PC-3 (cell line): ENCODE results near the gene SLC5A9. TPM values are rescaled to one million over a fixed set of nuclear protein-coding genes. Genes with fewer than 3 reads are reported as not detected.
"Not testable (repeated sequence)": the region's sequence is repeated elsewhere in the genome, so short reads cannot be mapped to it uniquely, and the experiment has no call there.

Experiments used
- ATAC-seq: fragments of 200-7000 bp; cut with Tn5 transposase; 2 replicates; pipeline ENCODE4 v1.9.1; 2020; ENCODE audit warnings: mild to moderate bottlenecking, moderate library complexity
- BruUV-seq: library from RNA; stranded (reverse); fragments of 400-500 nt; replicated peaks from 2 replicates; lab custom pipeline; 2021; lab: Mats Ljungman, UMichigan
- CTCF ChIA-PET: fragments of 300-600 bp; sonication (Branson Sonifier 250); formaldehyde crosslinking; loops from one replicate; lab custom pipeline; 2022; ENCODE audit warnings: antibody characterized with exemption; lab: Charles Lee
- POLR2A ChIA-PET: fragments of 300-600 bp; sonication (Branson Sonifier 250); formaldehyde crosslinking; loops from one replicate; lab custom pipeline; 2022; ENCODE audit warnings: antibody characterized with exemption; ENCODE audit not compliant: unreplicated experiment; lab: Charles Lee
- DNase-seq: peaks from one replicate; pipeline ENCODE4 v3.0.0-alpha.2; 2015
- H2AFZ ChIP-seq: fragments of 300-600 bp; sonication (generic); 2 replicates; pipeline ENCODE4 v1.6.0; 2016; ENCODE audit warnings: antibody characterized with exemption, low read length
- H3F3A ChIP-seq: fragments of 300-600 bp; sonication (generic); one replicate; pipeline ENCODE4 v1.6.0; 2017; ENCODE audit warnings: antibody characterized with exemption, low read length, control low read depth, mild to moderate bottlenecking; ENCODE audit not compliant: unreplicated experiment
- H3K27ac ChIP-seq: fragments of 300-600 bp; sonication (generic); 2 replicates; pipeline ENCODE4 v1.5.1; 2016; ENCODE audit warnings: mild to moderate bottlenecking, low read length
- H3K27me3 ChIP-seq: fragments of 300-600 bp; sonication (generic); 2 replicates; pipeline ENCODE4 v1.6.1; 2016; ENCODE audit warnings: low read length, mixed read lengths
- H3K36me3 ChIP-seq: fragments of 300-600 bp; sonication (generic); 2 replicates; pipeline ENCODE4 v1.6.1; 2016; ENCODE audit warnings: low read depth, mixed run types, low read length, mixed read lengths
- H3K4me1 ChIP-seq: fragments of 300-600 bp; sonication (generic); 2 replicates; pipeline ENCODE4 v1.5.1; 2016; ENCODE audit warnings: low read length; ENCODE audit not compliant: insufficient read depth
- H3K4me2 ChIP-seq: fragments of 300-600 bp; sonication (generic); 2 replicates; pipeline ENCODE4 v1.6.0; 2016; ENCODE audit warnings: low read length
- H3K4me3 ChIP-seq: fragments of 300-600 bp; sonication (generic); 2 replicates; pipeline ENCODE4 v1.5.1; 2016; ENCODE audit warnings: mild to moderate bottlenecking, low read length, mixed read lengths
- H3K79me2 ChIP-seq: fragments of 300-600 bp; sonication (generic); 2 replicates; pipeline ENCODE4 v1.6.1; 2017; ENCODE audit warnings: low read length, mixed read lengths
- H3K9ac ChIP-seq: fragments of 300-600 bp; sonication (generic); 2 replicates; pipeline ENCODE4 v1.6.0; 2016; ENCODE audit warnings: mild to moderate bottlenecking, low read length
- H3K9me2 ChIP-seq: fragments of 300-600 bp; sonication (generic); replicated peaks from 2 replicates; pipeline ENCODE4 v1.6.1; 2016; ENCODE audit warnings: mixed run types, low read length, mixed read lengths
- H3K9me3 ChIP-seq: fragments of 300-600 bp; sonication (generic); 2 replicates; pipeline ENCODE4 v1.6.1; 2016; ENCODE audit warnings: low read length, mixed read lengths
- H4K20me1 ChIP-seq: fragments of 300-600 bp; sonication (generic); 2 replicates; pipeline ENCODE4 v1.6.1; 2016; ENCODE audit warnings: low read length, mixed read lengths
- EZH2 ChIP-seq: fragments of 300-600 bp; sonication (generic); IDR thresholded peaks from one replicate; pipeline ENCODE4 v1.6.1; 2017; ENCODE audit warnings: antibody characterized with exemption, mild to moderate bottlenecking, low read length; ENCODE audit not compliant: unreplicated experiment
- EZH2phosphoT487 ChIP-seq: fragments of 300-600 bp; sonication (generic); IDR thresholded peaks from 2 replicates; pipeline ENCODE4 v1.6.1; 2018; ENCODE audit warnings: mild to moderate bottlenecking, antibody characterized with exemption, low read length, borderline replicate concordance
- intact Hi-C: fragments of 100-400 bp; cut with micrococcal nuclease; formaldehyde crosslinking; loops from 2 replicates; pipeline ENCODE4 v1.9.0; 2023
- total RNA-seq: library from RNA; depleted of rRNA; stranded (reverse); fragments of >200 nt; gene quantifications from 2 replicates; pipeline ENCODE4 v1.2.3, GENCODE V29; 2014
- TF ChIP-seq, protein P1 (sequence below): fragments of 300-600 bp; sonication (generic); conservative IDR thresholded peaks from 2 replicates; pipeline ENCODE4 v1.5.1; 2017; ENCODE audit warnings: antibody characterized with exemption, low read depth, mild to moderate bottlenecking, low read length

SLC5A9 gene
- total RNA-seq, 1 experiment from 2014 or later: not detected

DNA sequence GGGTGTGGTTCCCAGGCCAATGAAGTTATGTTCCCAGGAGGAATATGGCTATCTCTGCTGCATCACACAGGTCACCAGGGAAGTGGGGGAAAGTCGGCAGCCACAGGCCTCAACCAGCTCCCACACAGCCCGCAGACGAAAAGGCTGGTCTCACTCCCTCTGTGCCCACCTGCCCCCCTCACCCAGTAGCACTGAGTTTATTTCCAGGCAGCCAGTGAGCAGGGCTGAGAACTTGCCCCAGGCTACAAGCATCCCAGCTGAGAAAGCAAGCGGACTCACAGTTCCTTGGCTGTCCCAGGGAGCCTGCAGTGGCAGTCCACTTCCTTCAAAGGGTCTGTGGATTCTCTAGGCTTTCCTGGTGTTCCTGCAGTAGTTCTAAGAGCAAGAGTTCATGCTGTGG, 68.9 kb downstream of the SLC5A9 start:
- ChIA-PET CTCF (no interaction called here), POLR2A (no interaction called here)
- no peaks in the 10 kb centered on the region for H3K4me1 ChIP-seq
- no peaks in the 10 kb centered on the region for H3F3A ChIP-seq
- no peak overlapping the region for H2AFZ ChIP-seq
- ATAC-seq: no peak
- intact Hi-C loops: no loop called here
- no peaks in the 10 kb centered on the region for H4K20me1 ChIP-seq
- H3K36me3 ChIP-seq: no peaks in the 10 kb centered on the region
- no peak for DNase-seq
- no peaks in the 10 kb centered on the region for H3K79me2 ChIP-seq
- H3K27me3 ChIP-seq: no peaks in the 10 kb centered on the region
- no peak overlapping the region for H3K27ac ChIP-seq
- no peaks in the 10 kb centered on the region for H3K9me2 ChIP-seq
- no TSS peak for BruUV-seq
- H3K9me3 ChIP-seq: no peaks in the 10 kb centered on the region
- TF ChIP-seq, protein P1, sequence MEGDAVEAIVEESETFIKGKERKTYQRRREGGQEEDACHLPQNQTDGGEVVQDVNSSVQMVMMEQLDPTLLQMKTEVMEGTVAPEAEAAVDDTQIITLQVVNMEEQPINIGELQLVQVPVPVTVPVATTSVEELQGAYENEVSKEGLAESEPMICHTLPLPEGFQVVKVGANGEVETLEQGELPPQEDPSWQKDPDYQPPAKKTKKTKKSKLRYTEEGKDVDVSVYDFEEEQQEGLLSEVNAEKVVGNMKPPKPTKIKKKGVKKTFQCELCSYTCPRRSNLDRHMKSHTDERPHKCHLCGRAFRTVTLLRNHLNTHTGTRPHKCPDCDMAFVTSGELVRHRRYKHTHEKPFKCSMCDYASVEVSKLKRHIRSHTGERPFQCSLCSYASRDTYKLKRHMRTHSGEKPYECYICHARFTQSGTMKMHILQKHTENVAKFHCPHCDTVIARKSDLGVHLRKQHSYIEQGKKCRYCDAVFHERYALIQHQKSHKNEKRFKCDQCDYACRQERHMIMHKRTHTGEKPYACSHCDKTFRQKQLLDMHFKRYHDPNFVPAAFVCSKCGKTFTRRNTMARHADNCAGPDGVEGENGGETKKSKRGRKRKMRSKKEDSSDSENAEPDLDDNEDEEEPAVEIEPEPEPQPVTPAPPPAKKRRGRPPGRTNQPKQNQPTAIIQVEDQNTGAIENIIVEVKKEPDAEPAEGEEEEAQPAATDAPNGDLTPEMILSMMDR: no peak
- TF ChIP-seq EZH2 (no peak), EZH2phosphoT487 (no peak)
- no peak overlapping the region for H3K9ac ChIP-seq
- H3K4me3 ChIP-seq: no peak overlapping the region
- H3K4me2 ChIP-seq: no peak overlapping the region

DNA sequence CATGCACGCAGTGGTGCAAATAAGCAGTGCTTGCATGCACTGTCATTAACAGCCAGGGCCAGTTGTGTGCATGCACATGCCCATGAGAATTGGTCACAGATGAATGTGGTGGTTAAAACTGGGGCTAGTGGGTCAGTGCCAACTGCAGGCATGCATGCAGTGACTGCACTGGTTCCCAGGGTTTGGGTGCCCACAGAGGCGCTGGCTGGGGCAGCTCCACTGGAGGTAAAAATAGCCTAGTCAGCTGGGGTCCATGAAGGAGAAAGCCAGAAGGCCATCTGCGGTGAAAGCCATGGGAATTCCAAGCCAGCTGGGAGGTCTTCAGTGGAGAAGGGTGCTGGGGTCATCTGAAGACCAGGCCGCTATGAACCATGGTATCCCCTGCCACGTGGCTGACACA, 70.2 kb downstream of the SLC5A9 start:
- intact Hi-C loops: no loop called here
- Histone ChIP-seq H3K27me3 (no peaks in the 10 kb centered on the region), H3F3A (no peaks in the 10 kb centered on the region), H3K9me3 (no peaks in the 10 kb centered on the region), H3K4me3 (no peak overlapping the region), H3K79me2 (no peaks in the 10 kb centered on the region), H3K4me2 (no peak overlapping the region), H4K20me1 (no peaks in the 10 kb centered on the region), H3K4me1 (no peaks in the 10 kb centered on the region), H3K36me3 (no peaks in the 10 kb centered on the region), H3K27ac (no peak overlapping the region), H3K9me2 (no peaks in the 10 kb centered on the region), H3K9ac (no peak overlapping the region), H2AFZ (no peak overlapping the region)
- DNase-seq: no peak
- TF ChIP-seq, protein P1: no peak
- no peak for TF ChIP-seq EZH2phosphoT487
- no peak for TF ChIP-seq EZH2
- ChIA-PET CTCF (no interaction called here), POLR2A (no interaction called here)
- no peak for ATAC-seq
- no TSS peak for BruUV-seq

DNA sequence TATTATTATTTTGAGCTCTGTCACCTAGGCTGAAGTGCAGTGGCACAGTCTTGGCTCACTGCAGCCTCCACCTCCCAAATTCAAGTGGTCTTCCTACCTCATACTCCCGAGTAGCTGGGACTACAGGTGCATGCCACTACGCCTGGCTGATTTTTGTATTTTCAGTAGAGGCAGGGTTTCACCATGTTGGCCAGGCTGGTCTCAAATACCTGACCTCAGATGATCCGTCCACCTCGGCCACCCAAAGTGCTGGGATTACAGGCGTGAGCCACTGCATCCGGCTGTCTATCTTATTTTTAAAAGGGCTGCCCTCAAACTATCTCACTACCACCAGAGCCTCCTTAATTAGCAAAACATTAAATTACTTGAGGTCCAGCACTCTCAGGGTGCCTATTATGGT, 71.6 kb downstream of the SLC5A9 start:
- DNase-seq, H3F3A ChIP-seq, H3K9me3 ChIP-seq, BruUV-seq, H3K79me2 ChIP-seq, POLR2A ChIA-PET, H3K9me2 ChIP-seq, H2AFZ ChIP-seq, H3K4me1 ChIP-seq, H3K9ac ChIP-seq, ATAC-seq, H3K27me3 ChIP-seq, H3K36me3 ChIP-seq, H3K4me2 ChIP-seq, intact Hi-C loops, H3K27ac ChIP-seq, H4K20me1 ChIP-seq, H3K4me3 ChIP-seq, CTCF ChIA-PET: not testable (repeated sequence)
